Measurements from ENCODE around the gene GPR158.

GPR158 gene

DNA sequence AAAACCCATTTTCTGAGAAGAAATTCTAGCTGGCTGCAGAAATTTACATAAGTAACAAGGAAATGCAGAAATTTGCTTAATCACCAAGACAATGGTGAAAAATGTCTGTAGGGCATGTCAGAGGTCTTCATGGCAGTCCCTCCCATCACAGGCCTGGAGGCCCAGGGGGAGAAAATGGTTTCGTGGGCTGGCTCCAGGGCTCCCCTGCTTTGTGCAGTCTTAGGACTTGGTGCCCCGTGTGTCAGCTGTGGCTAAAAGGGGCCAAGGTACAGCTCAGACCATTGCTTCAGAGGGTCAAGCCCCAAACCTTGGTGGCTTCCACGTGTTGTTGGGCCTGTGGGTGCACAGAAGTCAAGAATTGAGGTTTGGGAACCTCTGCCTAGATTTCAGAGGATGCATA, 215.9 kb downstream of the GPR158 start:
- H3K4me1 ChIP-seq (ENCODE audit: control insufficient read depth, insufficient read depth, low read length): no peaks in the 10 kb centered on the region
- no peaks in the 10 kb centered on the region for H3K36me3 ChIP-seq (ENCODE audit: control insufficient read depth, insufficient read depth, low read length)
- no peak overlapping the region for H3K9ac ChIP-seq (ENCODE audit: low read length)
- H3K4me3 ChIP-seq (ENCODE audit: low read length): no peak overlapping the region
- no peak overlapping the region for H3K27ac ChIP-seq (ENCODE audit: low read depth, low read length)
- H3K27me3 ChIP-seq (ENCODE audit: control insufficient read depth, insufficient read depth, low read length): no peaks in the 10 kb centered on the region

DNA sequence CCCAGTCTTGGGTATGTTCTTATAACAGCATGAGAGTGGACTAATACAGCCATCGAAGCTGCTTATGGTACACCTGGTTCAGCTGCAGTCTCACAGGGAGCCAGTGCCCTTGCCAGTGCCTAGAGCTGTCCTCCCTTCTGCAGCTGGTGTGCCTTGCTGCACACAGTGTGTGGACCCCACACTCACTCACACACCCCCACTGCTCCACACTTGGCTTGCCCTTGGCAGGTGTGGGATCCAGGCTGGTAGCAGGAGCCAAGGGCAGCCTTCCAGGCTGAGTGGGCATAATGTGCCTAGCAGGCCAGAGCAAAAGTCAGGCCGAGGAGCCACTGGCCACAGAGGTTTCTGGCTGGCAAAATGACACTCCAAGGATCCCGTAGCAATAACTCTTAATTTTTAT, 217.3 kb downstream of the GPR158 start:
- no peak overlapping the region for H3K9ac ChIP-seq (ENCODE audit: low read length)
- H3K27me3 ChIP-seq (ENCODE audit: control insufficient read depth, insufficient read depth, low read length): no peaks in the 10 kb centered on the region
- H3K4me1 ChIP-seq (ENCODE audit: control insufficient read depth, insufficient read depth, low read length): no peaks in the 10 kb centered on the region
- H3K36me3 ChIP-seq (ENCODE audit: control insufficient read depth, insufficient read depth, low read length): no peaks in the 10 kb centered on the region
- H3K27ac ChIP-seq (ENCODE audit: low read depth, low read length): no peak overlapping the region
- H3K4me3 ChIP-seq (ENCODE audit: low read length): no peak overlapping the region

DNA sequence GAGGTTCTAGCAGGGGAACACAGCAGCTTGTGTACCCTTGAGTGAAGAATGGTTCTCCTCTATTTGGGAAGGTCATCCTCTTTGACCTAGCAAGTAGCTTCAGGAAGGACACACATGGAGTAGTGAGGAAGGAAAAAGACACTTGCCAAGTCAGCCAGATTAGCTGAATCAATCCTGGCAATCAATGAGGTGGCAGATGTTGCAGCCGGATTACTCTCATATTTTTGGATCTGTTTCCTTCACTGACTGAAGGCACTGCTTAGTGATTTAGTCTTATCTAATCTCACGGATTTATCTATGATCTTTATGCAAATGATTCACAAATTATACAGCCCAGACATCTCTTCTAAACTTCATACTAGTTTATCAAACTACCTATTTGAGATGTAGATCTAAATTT, 218.8 kb downstream of the GPR158 start:
- Histone ChIP-seq H3K4me1 (ENCODE audit: control insufficient read depth, insufficient read depth, low read length) (no peaks in the 10 kb centered on the region), H3K27ac (ENCODE audit: low read depth, low read length) (no peak overlapping the region), H3K9ac (ENCODE audit: low read length) (no peak overlapping the region), H3K36me3 (ENCODE audit: control insufficient read depth, insufficient read depth, low read length) (no peaks in the 10 kb centered on the region), H3K27me3 (ENCODE audit: control insufficient read depth, insufficient read depth, low read length) (no peaks in the 10 kb centered on the region), H3K4me3 (ENCODE audit: low read length) (no peak overlapping the region)

GRCh38 chr10:25398680-25399079, 223.9 kb downstream of the GPR158 start:
- Histone ChIP-seq H3K9ac (ENCODE audit: low read length) (no peak overlapping the region), H3K27me3 (ENCODE audit: control insufficient read depth, insufficient read depth, low read length) (no peaks in the 10 kb centered on the region), H3K36me3 (ENCODE audit: control insufficient read depth, insufficient read depth, low read length) (no peaks in the 10 kb centered on the region), H3K4me3 (ENCODE audit: low read length) (no peak overlapping the region), H3K4me1 (ENCODE audit: control insufficient read depth, insufficient read depth, low read length) (no peaks in the 10 kb centered on the region), H3K27ac (ENCODE audit: low read depth, low read length) (no peak overlapping the region)

GRCh38 chr10:25405871-25406270, 231.1 kb downstream of the GPR158 start:
- Histone ChIP-seq H3K27me3 (ENCODE audit: control insufficient read depth, insufficient read depth, low read length) (no peaks in the 10 kb centered on the region), H3K36me3 (ENCODE audit: control insufficient read depth, insufficient read depth, low read length) (no peaks in the 10 kb centered on the region), H3K9ac (ENCODE audit: low read length) (no peak overlapping the region), H3K4me3 (ENCODE audit: low read length) (no peak overlapping the region), H3K4me1 (ENCODE audit: control insufficient read depth, insufficient read depth, low read length) (no peaks in the 10 kb centered on the region), H3K27ac (ENCODE audit: low read depth, low read length) (no peak overlapping the region)

- Histone ChIP-seq H3K27me3 (ENCODE audit: control insufficient read depth, insufficient read depth, low read length) (no peaks in the 10 kb centered on the region), H3K9ac (ENCODE audit: low read length) (no peak overlapping the region), H3K36me3 (ENCODE audit: control insufficient read depth, insufficient read depth, low read length) (no peaks in the 10 kb centered on the region), H3K27ac (ENCODE audit: low read depth, low read length) (no peak overlapping the region), H3K4me1 (ENCODE audit: control insufficient read depth, insufficient read depth, low read length) (no peaks in the 10 kb centered on the region), H3K4me3 (ENCODE audit: low read length) (no peak overlapping the region)
These were observed 242.8 kb downstream of the GPR158 start for GRCh38 chr10:25417611-25418010.

DNA sequence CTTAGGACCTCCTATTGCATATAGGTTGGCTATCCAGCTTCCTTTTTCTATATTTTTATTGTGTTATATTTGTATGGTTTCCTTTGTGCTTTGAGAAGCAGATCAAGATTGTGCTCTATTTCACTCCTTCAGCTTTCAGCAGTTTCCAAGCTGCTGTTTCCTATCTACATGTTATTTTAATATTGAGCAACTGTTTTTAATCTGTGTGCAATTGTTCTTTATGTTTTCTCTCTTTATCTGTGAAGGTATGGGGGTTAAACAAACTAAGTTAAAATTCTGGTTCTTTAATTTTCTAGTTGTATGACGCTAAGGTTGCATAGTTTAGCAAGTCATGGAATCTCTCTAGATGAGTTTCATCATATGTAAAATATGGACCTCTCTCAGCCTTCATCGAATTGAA, 251.0 kb downstream of the GPR158 start:
- Histone ChIP-seq H3K27me3 (ENCODE audit: control insufficient read depth, insufficient read depth, low read length) (no peaks in the 10 kb centered on the region), H3K4me3 (ENCODE audit: low read length) (no peak overlapping the region), H3K4me1 (ENCODE audit: control insufficient read depth, insufficient read depth, low read length) (no peaks in the 10 kb centered on the region), H3K27ac (ENCODE audit: low read depth, low read length) (no peak overlapping the region), H3K9ac (ENCODE audit: low read length) (no peak overlapping the region), H3K36me3 (ENCODE audit: control insufficient read depth, insufficient read depth, low read length) (no peaks in the 10 kb centered on the region)

DNA sequence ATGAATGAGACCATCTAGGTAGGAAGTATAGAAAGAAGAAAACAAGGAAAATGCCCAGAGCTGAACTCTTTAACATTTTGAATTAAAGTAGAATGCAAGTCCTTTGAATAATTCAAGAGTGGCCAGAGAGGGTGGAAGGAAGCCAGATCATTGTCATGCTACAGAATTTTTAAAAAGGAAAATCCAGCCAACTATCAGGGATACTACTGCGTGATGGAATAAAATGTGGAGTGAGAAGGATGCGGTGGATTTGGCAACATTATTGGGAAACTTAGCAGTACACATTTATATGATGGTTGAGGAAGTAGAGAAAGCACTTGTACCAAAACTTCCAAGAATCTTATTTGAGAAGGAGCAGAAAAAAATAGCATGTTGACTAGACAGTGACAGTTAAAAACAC, 261.6 kb downstream of the GPR158 start:
- Histone ChIP-seq H3K27ac (ENCODE audit: low read depth, low read length) (no peak overlapping the region), H3K27me3 (ENCODE audit: control insufficient read depth, insufficient read depth, low read length) (no peaks in the 10 kb centered on the region), H3K4me3 (ENCODE audit: low read length) (no peak overlapping the region), H3K4me1 (ENCODE audit: control insufficient read depth, insufficient read depth, low read length) (no peaks in the 10 kb centered on the region), H3K9ac (ENCODE audit: low read length) (no peak overlapping the region), H3K36me3 (ENCODE audit: control insufficient read depth, insufficient read depth, low read length) (no peaks in the 10 kb centered on the region)

GRCh38 chr10:25441270-25441669, 266.5 kb downstream of the GPR158 start:
- Histone ChIP-seq H3K4me1 (ENCODE audit: control insufficient read depth, insufficient read depth, low read length) (no peaks in the 10 kb centered on the region), H3K9ac (ENCODE audit: low read length) (no peak overlapping the region), H3K27ac (ENCODE audit: low read depth, low read length) (no peak overlapping the region), H3K27me3 (ENCODE audit: control insufficient read depth, insufficient read depth, low read length) (no peaks in the 10 kb centered on the region), H3K36me3 (ENCODE audit: control insufficient read depth, insufficient read depth, low read length) (no peaks in the 10 kb centered on the region), H3K4me3 (ENCODE audit: low read length) (no peak overlapping the region)

DNA sequence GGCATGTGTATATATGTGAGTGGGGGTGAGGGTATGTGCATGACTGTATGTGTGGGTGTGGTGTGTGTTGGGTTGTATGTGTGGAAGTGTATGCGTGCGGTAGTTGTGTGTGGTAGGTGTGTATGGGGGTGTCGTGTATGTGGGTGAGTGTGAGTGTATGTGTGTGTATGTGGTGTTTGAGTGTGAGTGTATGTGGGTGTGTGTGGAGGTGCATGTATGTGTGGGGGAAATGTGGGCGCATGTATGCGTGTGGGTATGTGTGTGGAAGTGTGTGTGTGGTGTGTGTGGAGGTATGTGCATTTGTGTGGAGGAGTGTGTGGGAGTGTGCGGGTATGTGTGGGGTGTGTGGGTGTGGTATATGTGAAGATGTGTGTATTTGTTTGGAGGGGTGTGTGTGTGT, 269.5 kb downstream of the GPR158 start:
- Histone ChIP-seq H3K27me3 (ENCODE audit: control insufficient read depth, insufficient read depth, low read length) (no peaks in the 10 kb centered on the region), H3K4me1 (ENCODE audit: control insufficient read depth, insufficient read depth, low read length) (no peaks in the 10 kb centered on the region), H3K4me3 (ENCODE audit: low read length) (no peak overlapping the region), H3K36me3 (ENCODE audit: control insufficient read depth, insufficient read depth, low read length) (no peaks in the 10 kb centered on the region), H3K9ac (ENCODE audit: low read length) (no peak overlapping the region), H3K27ac (ENCODE audit: low read depth, low read length) (no peak overlapping the region)

DNA sequence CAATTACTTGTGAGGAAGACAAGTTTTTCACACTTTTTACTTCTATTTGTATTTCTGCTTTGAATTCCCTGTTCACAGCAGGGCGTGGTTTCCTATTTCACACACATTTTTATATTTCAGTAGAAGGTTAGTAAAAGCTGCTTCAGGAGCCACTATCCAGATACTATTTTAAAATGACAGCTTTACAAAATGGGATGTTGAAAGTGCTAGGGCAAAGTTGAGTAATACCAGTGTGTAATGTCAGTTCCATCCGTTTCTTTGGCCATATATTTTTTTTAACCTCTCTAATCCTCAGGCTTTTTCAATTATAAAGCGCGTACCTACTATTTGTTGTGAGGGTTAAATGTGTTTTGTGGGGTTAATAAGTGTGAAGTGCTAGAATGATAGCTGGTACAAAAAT, 276.6 kb downstream of the GPR158 start:
- H3K27ac ChIP-seq (ENCODE audit: low read depth, low read length): no peak overlapping the region
- no peak overlapping the region for H3K9ac ChIP-seq (ENCODE audit: low read length)
- no peaks in the 10 kb centered on the region for H3K27me3 ChIP-seq (ENCODE audit: control insufficient read depth, insufficient read depth, low read length)
- no peaks in the 10 kb centered on the region for H3K36me3 ChIP-seq (ENCODE audit: control insufficient read depth, insufficient read depth, low read length)
- no peak overlapping the region for H3K4me3 ChIP-seq (ENCODE audit: low read length)
- no peaks in the 10 kb centered on the region for H3K4me1 ChIP-seq (ENCODE audit: control insufficient read depth, insufficient read depth, low read length)

- no peak overlapping the region for H3K4me3 ChIP-seq (ENCODE audit: low read length)
- no peak overlapping the region for H3K9ac ChIP-seq (ENCODE audit: low read length)
- H3K4me1 ChIP-seq (ENCODE audit: control insufficient read depth, insufficient read depth, low read length): no peaks in the 10 kb centered on the region
- no peaks in the 10 kb centered on the region for H3K27me3 ChIP-seq (ENCODE audit: control insufficient read depth, insufficient read depth, low read length)
- H3K27ac ChIP-seq (ENCODE audit: low read depth, low read length): no peak overlapping the region
- H3K36me3 ChIP-seq (ENCODE audit: control insufficient read depth, insufficient read depth, low read length): no peaks in the 10 kb centered on the region
These were observed 278.8 kb downstream of the GPR158 start for GRCh38 chr10:25453619-25454018.

DNA sequence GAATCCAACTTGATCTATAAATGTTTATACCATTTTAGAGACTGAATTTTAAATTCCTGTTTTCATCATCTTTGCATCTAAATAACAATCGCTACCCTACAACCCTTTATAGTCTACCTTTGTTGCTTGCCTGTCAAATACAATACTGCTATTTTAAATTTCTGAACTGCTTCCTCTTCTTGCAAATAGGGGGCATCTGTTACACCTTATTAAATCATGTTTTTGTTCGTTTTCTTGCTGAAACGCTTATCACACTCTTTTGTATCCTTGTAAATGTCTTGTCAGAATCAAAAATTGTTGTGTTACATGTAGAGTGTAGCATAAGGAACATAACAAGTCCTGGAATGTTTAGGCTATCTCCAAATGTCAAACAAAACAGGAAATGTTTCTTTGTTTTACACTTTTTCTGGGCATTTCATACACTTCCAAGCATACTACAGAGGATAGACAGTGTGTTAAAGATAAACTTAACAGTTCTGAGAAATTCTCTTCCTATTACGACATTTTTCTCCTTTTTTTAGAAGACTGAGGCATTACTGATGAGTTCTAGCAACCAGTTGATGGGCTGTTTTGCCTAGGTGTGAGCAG, 281.3 kb downstream of the GPR158 start:
- H3K27ac ChIP-seq (ENCODE audit: low read depth, low read length): no peak overlapping the region

More for the DNA sequence above, 281.3 kb downstream of the GPR158 start:
- Histone ChIP-seq H3K4me3 (ENCODE audit: low read length) (no peak overlapping the region), H3K27me3 (ENCODE audit: control insufficient read depth, insufficient read depth, low read length) (no peaks in the 10 kb centered on the region), H3K36me3 (ENCODE audit: control insufficient read depth, insufficient read depth, low read length) (no peaks in the 10 kb centered on the region), H3K4me1 (ENCODE audit: control insufficient read depth, insufficient read depth, low read length) (no peaks in the 10 kb centered on the region), H3K9ac (ENCODE audit: low read length) (no peak overlapping the region)

Data from rectal smooth muscle tissue (tissue), 1 donor.